GM10266 (cell line): Measurements from ENCODE around the gene C8A.

ENCODE experiments used
- DNase-seq: peaks from one replicate; pipeline ENCODE4 v3.0.0; 2012; ENCODE audit errors: extremely low spot score
- CTCF ChIP-seq: IDR thresholded peaks from 2 replicates; pipeline ENCODE4 v1.5.1; 2012; ENCODE audit warnings: mild to moderate bottlenecking, low read depth; ENCODE audit not compliant: control insufficient read depth, insufficient read depth; ENCODE audit errors: missing control alignments

Gene C8A

GRCh38 chr1:56825436-56825835, 29.2 kb upstream of the C8A start:
- DNase-seq, result no peak
- TF ChIP-seq CTCF, result no peak

DNA sequence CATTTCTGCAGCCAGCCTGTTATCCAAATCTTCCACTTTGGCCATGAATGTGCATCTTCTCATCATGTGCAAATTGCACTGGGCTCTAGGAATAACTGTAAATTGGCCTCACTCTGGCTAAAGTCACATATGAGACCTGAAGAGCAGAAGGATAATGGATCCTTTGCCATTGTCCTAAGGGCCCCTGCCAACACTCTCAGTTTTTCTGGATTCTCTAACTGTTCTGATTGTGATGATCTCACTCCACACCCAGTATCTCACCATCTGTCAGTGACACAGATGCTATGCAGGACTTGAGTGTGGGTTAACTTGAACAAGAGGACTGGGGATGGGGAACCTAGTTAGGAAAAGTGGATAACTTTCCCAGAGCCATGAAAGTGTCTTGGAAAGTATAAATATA, 26.9 kb upstream of the C8A start:
- TF ChIP-seq CTCF, result no peak
- no peak for DNase-seq

GRCh38 chr1:56830052-56830451, 24.5 kb upstream of the C8A start:
- TF ChIP-seq CTCF, result no peak
- DNase-seq, result no peak

DNA sequence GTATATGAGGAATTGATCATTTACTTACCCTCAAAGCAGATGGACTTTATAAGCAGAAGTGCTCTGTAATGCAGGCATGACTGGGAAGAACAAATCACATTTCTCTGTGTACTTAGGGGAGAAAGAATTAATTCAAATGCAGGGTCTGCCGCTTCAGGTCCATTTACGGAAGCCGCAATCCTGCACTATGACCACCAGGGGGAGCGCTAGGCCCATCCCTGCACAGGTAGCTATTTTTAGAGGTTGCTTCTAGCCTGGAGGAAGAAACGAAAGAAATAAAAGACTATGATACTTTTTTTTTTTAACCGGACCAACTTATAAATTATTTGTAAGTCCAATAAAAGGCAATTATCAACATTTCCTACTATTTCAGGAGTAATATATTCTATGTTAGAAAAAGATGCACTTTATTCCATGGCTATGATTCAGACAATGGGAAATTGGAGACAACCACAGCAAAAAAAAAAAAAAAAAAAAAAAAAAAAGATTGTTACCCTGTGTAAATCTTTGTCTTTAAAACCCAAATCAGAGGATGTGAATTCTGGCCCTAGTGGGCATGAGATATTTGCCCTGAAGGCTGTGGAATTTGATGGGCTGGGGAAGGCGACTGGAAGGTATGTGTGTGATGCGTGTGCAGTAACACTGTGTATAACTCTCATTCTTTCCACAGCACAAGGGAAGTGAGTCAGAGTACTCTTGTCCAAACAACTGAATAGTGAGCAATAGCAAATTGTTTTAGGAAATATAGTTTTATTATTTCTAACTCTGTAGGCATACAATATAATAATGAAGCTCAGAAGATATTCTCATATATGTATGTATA, 22.5 kb upstream of the C8A start:
- TF ChIP-seq CTCF, result peak; percentile 92
- DNase-seq, result peak; percentile 57

DNA sequence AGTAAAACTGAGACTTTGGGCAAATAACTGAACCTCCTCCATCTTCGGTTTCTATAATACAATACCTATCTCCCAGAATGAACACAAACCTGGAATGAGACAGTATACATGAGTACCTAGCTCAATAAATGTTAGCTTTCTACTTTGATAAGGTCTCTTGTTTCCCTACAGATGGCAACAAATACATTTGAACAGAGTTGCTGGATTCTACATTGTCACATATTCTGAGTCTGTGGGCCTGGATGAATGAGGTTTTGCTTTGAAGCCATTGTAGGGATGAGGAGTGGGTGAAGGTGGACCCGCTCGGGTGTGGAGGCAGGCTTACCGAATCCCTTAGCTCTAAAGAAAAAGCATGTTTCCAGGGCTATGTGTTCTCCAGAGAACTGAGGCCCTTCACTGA, 21.5 kb upstream of the C8A start:
- TF ChIP-seq CTCF, result no peak
- no peak for DNase-seq

- no peak for TF ChIP-seq CTCF
Measured at GRCh38 chr1:56834137-56834900, 20.3 kb upstream of the C8A start.

GRCh38 chr1:56835657-56836056, 18.9 kb upstream of the C8A start:
- no peak for TF ChIP-seq CTCF
- no peak for DNase-seq

More at GRCh38 chr1:56834137-56834900, 20.3 kb upstream of the C8A start:
- no peak for DNase-seq
